ENCODE results near the gene MEIS2.

GRCh38 chr15:36938131-36938530 is 162.2 kb downstream of the MEIS2 start:
- TF ChIP-seq MYC (IDR thresholded peaks at IDR 0.05; ENCODE audit: low read depth, low read length) (no peak), CTCF (IDR thresholded peaks at IDR 0.05; ENCODE audit: extremely low read depth in 1 of 2, insufficient read depth in 1 of 2, low read depth in 1 of 2, low read length in 2 of 2) (no peak), POLR2A (IDR thresholded peaks at IDR 0.05; ENCODE audit: low read depth, low read length) (no peak), POLR2AphosphoS5 (IDR thresholded peaks at IDR 0.05; ENCODE audit: insufficient read depth, low read depth, low read length) (no peak), JUN (IDR thresholded peaks at IDR 0.05; ENCODE audit: borderline replicate concordance, insufficient read depth, insufficient read length, low read depth) (no peak)
- TF ChIP-seq, protein P1, sequence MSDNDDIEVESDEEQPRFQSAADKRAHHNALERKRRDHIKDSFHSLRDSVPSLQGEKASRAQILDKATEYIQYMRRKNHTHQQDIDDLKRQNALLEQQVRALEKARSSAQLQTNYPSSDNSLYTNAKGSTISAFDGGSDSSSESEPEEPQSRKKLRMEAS (IDR thresholded peaks at IDR 0.05; ENCODE audit: insufficient read depth, insufficient read length), result no peak
